OCI-LY7 (cell line): Measurements from ENCODE around the gene AKT3. TPM values are rescaled to one million over a fixed set of nuclear protein-coding genes. Genes with fewer than 3 reads are reported as not detected.

ENCODE experiments used
- BruUV-seq: library from RNA; stranded (reverse); fragments of 400-500 nt; replicated peaks from 2 replicates; lab custom pipeline; 2021; lab: Mats Ljungman, UMichigan
- CTCF ChIA-PET: fragments of 300-600 bp; sonication (Branson Sonifier 250); formaldehyde crosslinking; loops from one replicate; lab custom pipeline; 2022; ENCODE audit warnings: antibody characterized with exemption; ENCODE audit not compliant: unreplicated experiment; lab: Charles Lee
- POLR2A ChIA-PET: fragments of 300-600 bp; sonication (Branson Sonifier 250); formaldehyde crosslinking; loops from one replicate; lab custom pipeline; 2022; ENCODE audit warnings: antibody characterized with exemption; lab: Charles Lee
- DNase-seq: peaks from one replicate; pipeline ENCODE4 v3.0.0-alpha.2; 2015; ENCODE audit warnings: low spot score
- H2AFZ ChIP-seq: fragments of 200-600 bp; sonication (generic), shearing (Covaris generic); 2 replicates; pipeline ENCODE4 v1.6.1; 2014; ENCODE audit warnings: mild to moderate bottlenecking, antibody characterized with exemption, low read length, moderate library complexity
- H3K27ac ChIP-seq: fragments of 200-600 bp; sonication (generic); 2 replicates; pipeline ENCODE4 v1.5.1; 2014; ENCODE audit warnings: mixed run types, low read depth, mild to moderate bottlenecking, moderate library complexity, low read length, inconsistent platforms; ENCODE audit not compliant: poor library complexity, severe bottlenecking
- H3K36me3 ChIP-seq: fragments of 200-600 bp; sonication (generic); 2 replicates; pipeline ENCODE4 v1.6.1; 2014; ENCODE audit warnings: mild to moderate bottlenecking, antibody characterized with exemption, low read length, moderate library complexity, mixed read lengths; ENCODE audit not compliant: insufficient read depth
- H3K4me1 ChIP-seq: fragments of 200-600 bp; sonication (generic); 2 replicates; pipeline ENCODE4 v1.5.1; 2014; ENCODE audit warnings: mild to moderate bottlenecking, low read length; ENCODE audit not compliant: insufficient read depth, poor library complexity, severe bottlenecking
- H3K4me2 ChIP-seq: fragments of 200-600 bp; sonication (generic); 2 replicates; pipeline ENCODE4 v1.6.1; 2014; ENCODE audit warnings: mild to moderate bottlenecking, low read length
- H3K4me3 ChIP-seq: fragments of 200-600 bp; sonication (generic); 2 replicates; pipeline ENCODE4 v1.5.1; 2014; ENCODE audit warnings: mild to moderate bottlenecking, low read depth, low read length; ENCODE audit not compliant: poor library complexity, severe bottlenecking
- H3K79me2 ChIP-seq: fragments of 200-600 bp; sonication (generic); 2 replicates; pipeline ENCODE4 v1.6.1; 2016; ENCODE audit warnings: low read depth, mild to moderate bottlenecking, low read length, moderate library complexity, mixed read lengths; ENCODE audit not compliant: insufficient read depth
- H3K9me2 ChIP-seq: fragments of 200-600 bp; sonication (generic); 2 replicates; pipeline ENCODE4 v1.6.1; 2016; ENCODE audit warnings: mild to moderate bottlenecking, low read length, mixed read lengths; ENCODE audit not compliant: insufficient read depth
- H3K9me3 ChIP-seq: fragments of 200-600 bp; sonication (generic); 2 replicates; pipeline ENCODE4 v1.6.1; 2014; ENCODE audit warnings: mild to moderate bottlenecking, mixed run types, low read length, mixed read lengths
- H4K20me1 ChIP-seq: fragments of 200-600 bp; sonication (generic); 2 replicates; pipeline ENCODE4 v1.6.1; 2014; ENCODE audit warnings: mild to moderate bottlenecking, antibody characterized with exemption, low read length, moderate library complexity, mixed read lengths; ENCODE audit not compliant: insufficient read depth
- EZH2phosphoT487 ChIP-seq: fragments of 200-600 bp; sonication (generic); IDR thresholded peaks from 2 replicates; pipeline ENCODE4 v1.6.1; 2018; ENCODE audit warnings: low read depth, borderline replicate concordance, mild to moderate bottlenecking, mixed run types, antibody characterized with exemption, low read length, moderate library complexity, mixed read lengths
- intact Hi-C: fragments of 100-400 bp; cut with micrococcal nuclease; formaldehyde crosslinking; loops from one replicate; pipeline ENCODE4 v1.10.0; 2022; ENCODE audit not compliant: unreplicated experiment
- total RNA-seq, 2 experiments: library from RNA; depleted of rRNA in 1 of 2; stranded (reverse); fragments of >200 nt in 1 of 2; shearing (Covaris generic) in 1 of 2; gene quantifications; 2 replicates each; pipeline ENCODE4 v1.2.3, GENCODE V29; 2014 to 2022
- TF ChIP-seq, protein P1 (sequence below): fragments of 200-600 bp; sonication (generic); conservative IDR thresholded peaks from 2 replicates; pipeline ENCODE4 v1.5.1; 2014; ENCODE audit warnings: mild to moderate bottlenecking, antibody characterized with exemption, low read length, moderate library complexity, mixed read lengths

Gene AKT3
- total RNA-seq, 2 experiments from 2014 or later, result 0.29 TPM; not detected in 1

DNA sequence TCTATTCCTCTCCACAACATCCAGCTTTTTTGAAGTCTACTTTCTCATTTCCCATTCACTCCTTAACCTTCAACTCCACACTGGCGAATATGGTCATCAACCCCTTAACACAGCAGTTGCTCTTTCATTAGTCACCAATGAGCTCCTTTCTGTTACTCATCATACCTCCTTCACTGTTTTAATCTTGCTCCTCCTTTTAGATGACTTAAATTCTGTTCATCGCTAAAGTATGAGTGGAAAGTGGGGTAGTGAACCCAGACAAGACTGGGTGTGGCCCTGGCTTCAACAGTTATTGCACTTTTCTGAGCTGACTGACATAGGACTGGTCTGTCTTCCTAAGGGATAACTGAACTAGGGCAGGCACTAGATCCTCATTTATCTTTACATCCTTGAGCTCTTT lies 51.3 kb downstream of the AKT3 start:
- H2AFZ ChIP-seq, result no peak overlapping the region
- H3K4me1 ChIP-seq, result no peaks in the 10 kb centered on the region
- H3K9me2 ChIP-seq, result no peaks in the 10 kb centered on the region
- no peak for TF ChIP-seq EZH2phosphoT487
- TF ChIP-seq, protein P1, sequence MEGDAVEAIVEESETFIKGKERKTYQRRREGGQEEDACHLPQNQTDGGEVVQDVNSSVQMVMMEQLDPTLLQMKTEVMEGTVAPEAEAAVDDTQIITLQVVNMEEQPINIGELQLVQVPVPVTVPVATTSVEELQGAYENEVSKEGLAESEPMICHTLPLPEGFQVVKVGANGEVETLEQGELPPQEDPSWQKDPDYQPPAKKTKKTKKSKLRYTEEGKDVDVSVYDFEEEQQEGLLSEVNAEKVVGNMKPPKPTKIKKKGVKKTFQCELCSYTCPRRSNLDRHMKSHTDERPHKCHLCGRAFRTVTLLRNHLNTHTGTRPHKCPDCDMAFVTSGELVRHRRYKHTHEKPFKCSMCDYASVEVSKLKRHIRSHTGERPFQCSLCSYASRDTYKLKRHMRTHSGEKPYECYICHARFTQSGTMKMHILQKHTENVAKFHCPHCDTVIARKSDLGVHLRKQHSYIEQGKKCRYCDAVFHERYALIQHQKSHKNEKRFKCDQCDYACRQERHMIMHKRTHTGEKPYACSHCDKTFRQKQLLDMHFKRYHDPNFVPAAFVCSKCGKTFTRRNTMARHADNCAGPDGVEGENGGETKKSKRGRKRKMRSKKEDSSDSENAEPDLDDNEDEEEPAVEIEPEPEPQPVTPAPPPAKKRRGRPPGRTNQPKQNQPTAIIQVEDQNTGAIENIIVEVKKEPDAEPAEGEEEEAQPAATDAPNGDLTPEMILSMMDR, result no peak
- no peak overlapping the region for H3K4me3 ChIP-seq
- H4K20me1 ChIP-seq, result no peaks in the 10 kb centered on the region
- intact Hi-C loops, result no loop called here
- H3K27ac ChIP-seq, result no peak overlapping the region
- H3K36me3 ChIP-seq, result no peaks in the 10 kb centered on the region
- no peak for DNase-seq
- no peaks in the 10 kb centered on the region for H3K79me2 ChIP-seq
- ChIA-PET CTCF (no interaction called here), POLR2A (interaction anchor here (0.6 to 0.7 kb wide), 2 partner anchors 38 to 343 kb away, joined by 3 to 7 read pairs; no protein-coding TSS in a partner anchor)
- H3K4me2 ChIP-seq, result no peak overlapping the region
- no TSS peak for BruUV-seq
- H3K9me3 ChIP-seq, result no peaks in the 10 kb centered on the region

DNA sequence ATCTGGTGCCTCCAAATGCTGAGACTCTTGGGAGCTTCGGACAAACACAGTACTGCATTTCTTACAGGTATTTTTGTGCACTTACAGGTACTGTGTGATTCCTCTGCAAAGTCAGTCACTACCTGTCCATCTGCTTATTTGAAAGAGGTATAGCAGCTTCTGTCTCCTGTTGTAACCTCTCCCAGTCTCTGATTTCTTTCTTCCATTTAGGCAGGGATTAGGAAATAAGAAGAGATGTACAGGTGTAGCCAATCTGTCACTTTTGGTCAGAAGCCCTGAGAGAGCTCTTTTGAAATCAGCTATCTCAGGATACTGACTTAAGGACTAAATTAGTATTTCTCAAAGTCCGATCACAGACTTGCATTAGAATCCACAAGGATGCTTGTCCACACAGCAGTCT lies 54.0 kb downstream of the AKT3 start:
- H4K20me1 ChIP-seq, result no peaks in the 10 kb centered on the region
- H3K27ac ChIP-seq, result no peak overlapping the region
- intact Hi-C loops, result no loop called here
- no peaks in the 10 kb centered on the region for H3K4me1 ChIP-seq
- no peaks in the 10 kb centered on the region for H3K79me2 ChIP-seq
- no peak for DNase-seq
- H3K9me3 ChIP-seq, result no peaks in the 10 kb centered on the region
- H3K9me2 ChIP-seq, result no peaks in the 10 kb centered on the region
- H2AFZ ChIP-seq, result no peak overlapping the region
- H3K36me3 ChIP-seq, result no peaks in the 10 kb centered on the region
- H3K4me3 ChIP-seq, result no peak overlapping the region
- ChIA-PET POLR2A (no interaction called here), CTCF (no interaction called here)
- H3K4me2 ChIP-seq, result no peak overlapping the region
- no TSS peak for BruUV-seq
- TF ChIP-seq, protein P1, result no peak
- TF ChIP-seq EZH2phosphoT487, result no peak

DNA sequence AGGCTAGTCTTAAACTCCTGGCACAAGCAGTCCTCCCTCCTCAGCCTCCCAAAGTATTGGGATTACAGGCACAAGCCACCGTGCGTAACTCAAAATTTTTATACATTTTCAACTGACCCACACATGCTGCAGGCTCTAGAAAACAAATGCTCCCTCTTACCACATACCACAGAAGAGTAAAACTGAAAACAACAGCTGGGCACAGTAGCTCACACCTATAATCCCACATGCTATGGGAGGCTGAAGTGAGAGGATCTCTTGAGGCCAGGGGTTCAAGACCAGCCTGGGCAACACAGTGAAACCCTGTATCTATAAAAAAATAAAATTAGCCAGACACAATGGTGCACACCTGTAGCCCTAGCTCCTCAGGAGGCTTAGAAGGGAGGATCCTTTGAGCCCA lies 56.7 kb downstream of the AKT3 start:
- H3K4me1 ChIP-seq, result no peaks in the 10 kb centered on the region
- intact Hi-C loops, result no loop called here
- no peaks in the 10 kb centered on the region for H3K9me3 ChIP-seq
- no peak overlapping the region for H3K27ac ChIP-seq
- H4K20me1 ChIP-seq, result no peaks in the 10 kb centered on the region
- no peaks in the 10 kb centered on the region for H3K79me2 ChIP-seq
- H2AFZ ChIP-seq, result no peak overlapping the region
- no peak for DNase-seq
- POLR2A ChIA-PET, result interaction anchor here (1.1 kb wide), 1 partner anchor 47 kb away, joined by 4 read pairs; no protein-coding TSS in a partner anchor
- no peaks in the 10 kb centered on the region for H3K9me2 ChIP-seq
- H3K4me3 ChIP-seq, result no peak overlapping the region
- no peak for TF ChIP-seq EZH2phosphoT487
- TF ChIP-seq, protein P1, result no peak
- CTCF ChIA-PET, result no interaction called here
- no TSS peak for BruUV-seq
- H3K4me2 ChIP-seq, result no peak overlapping the region
- no peaks in the 10 kb centered on the region for H3K36me3 ChIP-seq
